OCI-LY7 (cell line): ENCODE results near the gene RNF207. TPM values are rescaled to one million over a fixed set of nuclear protein-coding genes. Genes with fewer than 3 reads are reported as not detected.

Source experiments
- BruUV-seq: library from RNA; stranded (reverse); fragments of 400-500 nt; replicated peaks from 2 replicates; lab custom pipeline; 2021; lab: Mats Ljungman, UMichigan
- CTCF ChIA-PET: fragments of 300-600 bp; sonication (Branson Sonifier 250); formaldehyde crosslinking; loops from one replicate; lab custom pipeline; 2022; ENCODE audit warnings: antibody characterized with exemption; ENCODE audit not compliant: unreplicated experiment; lab: Charles Lee
- POLR2A ChIA-PET: fragments of 300-600 bp; sonication (Branson Sonifier 250); formaldehyde crosslinking; loops from one replicate; lab custom pipeline; 2022; ENCODE audit warnings: antibody characterized with exemption; lab: Charles Lee
- DNase-seq: peaks from one replicate; pipeline ENCODE4 v3.0.0-alpha.2; 2015; ENCODE audit warnings: low spot score
- H2AFZ ChIP-seq: fragments of 200-600 bp; sonication (generic), shearing (Covaris generic); 2 replicates; pipeline ENCODE4 v1.6.1; 2014; ENCODE audit warnings: mild to moderate bottlenecking, antibody characterized with exemption, low read length, moderate library complexity
- H3K27ac ChIP-seq: fragments of 200-600 bp; sonication (generic); 2 replicates; pipeline ENCODE4 v1.5.1; 2014; ENCODE audit warnings: mixed run types, low read depth, mild to moderate bottlenecking, moderate library complexity, low read length, inconsistent platforms; ENCODE audit not compliant: poor library complexity, severe bottlenecking
- H3K36me3 ChIP-seq: fragments of 200-600 bp; sonication (generic); 2 replicates; pipeline ENCODE4 v1.6.1; 2014; ENCODE audit warnings: mild to moderate bottlenecking, antibody characterized with exemption, low read length, moderate library complexity, mixed read lengths; ENCODE audit not compliant: insufficient read depth
- H3K4me1 ChIP-seq: fragments of 200-600 bp; sonication (generic); 2 replicates; pipeline ENCODE4 v1.5.1; 2014; ENCODE audit warnings: mild to moderate bottlenecking, low read length; ENCODE audit not compliant: insufficient read depth, poor library complexity, severe bottlenecking
- H3K4me2 ChIP-seq: fragments of 200-600 bp; sonication (generic); 2 replicates; pipeline ENCODE4 v1.6.1; 2014; ENCODE audit warnings: mild to moderate bottlenecking, low read length
- H3K4me3 ChIP-seq: fragments of 200-600 bp; sonication (generic); 2 replicates; pipeline ENCODE4 v1.5.1; 2014; ENCODE audit warnings: mild to moderate bottlenecking, low read depth, low read length; ENCODE audit not compliant: poor library complexity, severe bottlenecking
- H3K79me2 ChIP-seq: fragments of 200-600 bp; sonication (generic); 2 replicates; pipeline ENCODE4 v1.6.1; 2016; ENCODE audit warnings: low read depth, mild to moderate bottlenecking, low read length, moderate library complexity, mixed read lengths; ENCODE audit not compliant: insufficient read depth
- H3K9me2 ChIP-seq: fragments of 200-600 bp; sonication (generic); 2 replicates; pipeline ENCODE4 v1.6.1; 2016; ENCODE audit warnings: mild to moderate bottlenecking, low read length, mixed read lengths; ENCODE audit not compliant: insufficient read depth
- H3K9me3 ChIP-seq: fragments of 200-600 bp; sonication (generic); 2 replicates; pipeline ENCODE4 v1.6.1; 2014; ENCODE audit warnings: mild to moderate bottlenecking, mixed run types, low read length, mixed read lengths
- H4K20me1 ChIP-seq: fragments of 200-600 bp; sonication (generic); 2 replicates; pipeline ENCODE4 v1.6.1; 2014; ENCODE audit warnings: mild to moderate bottlenecking, antibody characterized with exemption, low read length, moderate library complexity, mixed read lengths; ENCODE audit not compliant: insufficient read depth
- EZH2phosphoT487 ChIP-seq: fragments of 200-600 bp; sonication (generic); IDR thresholded peaks from 2 replicates; pipeline ENCODE4 v1.6.1; 2018; ENCODE audit warnings: low read depth, borderline replicate concordance, mild to moderate bottlenecking, mixed run types, antibody characterized with exemption, low read length, moderate library complexity, mixed read lengths
- intact Hi-C: fragments of 100-400 bp; cut with micrococcal nuclease; formaldehyde crosslinking; loops from one replicate; pipeline ENCODE4 v1.10.0; 2022; ENCODE audit not compliant: unreplicated experiment
- total RNA-seq, 2 experiments: library from RNA; depleted of rRNA in 1 of 2; stranded (reverse); fragments of >200 nt in 1 of 2; shearing (Covaris generic) in 1 of 2; gene quantifications; 2 replicates each; pipeline ENCODE4 v1.2.3, GENCODE V29; 2014 to 2022
- TF ChIP-seq, protein P1 (sequence below): fragments of 200-600 bp; sonication (generic); conservative IDR thresholded peaks from 2 replicates; pipeline ENCODE4 v1.5.1; 2014; ENCODE audit warnings: mild to moderate bottlenecking, antibody characterized with exemption, low read length, moderate library complexity, mixed read lengths

The RNF207 gene
- total RNA-seq, 2 experiments from 2014 or later: not detected

DNA sequence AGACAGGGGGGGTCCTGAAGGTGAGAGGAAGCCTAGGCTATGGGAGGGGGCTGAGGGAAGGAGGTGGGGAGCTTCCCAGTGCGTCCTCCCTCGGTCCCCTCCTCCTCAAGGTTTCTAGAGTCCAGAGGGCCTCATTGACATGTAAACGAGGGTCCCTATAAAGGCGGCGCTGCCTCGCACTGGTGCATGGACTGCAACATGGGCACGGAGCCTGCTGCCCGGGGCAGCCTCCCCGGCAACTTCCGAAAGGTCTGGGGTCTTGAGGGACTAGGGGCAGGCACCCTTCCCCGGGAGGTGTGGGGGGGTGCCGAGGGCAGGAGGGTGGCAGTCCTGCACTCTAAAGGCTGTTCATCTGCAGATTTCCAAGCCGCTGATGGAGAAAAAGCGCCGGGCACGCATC lies 38.1 kb downstream of the RNF207 start, which contains the start of gene HES3:
HES3 (plus strand) TSS at position 187 of the 400 bp plus-strand sequence; CDS start at position 374, 187 bp downstream.
- intact Hi-C loops: loop anchor here (10.0 kb wide), 2 partner anchors 139 to 191 kb away; no protein-coding TSS in a partner anchor
- Histone ChIP-seq H3K4me3 (no peak within 1 kb of the TSS), H4K20me1 (no peaks in the 10 kb centered on the region), H3K4me1 (no peaks in the 10 kb centered on the region), H3K36me3 (no peaks in the 10 kb centered on the region), H3K9me3 (no peaks in the 10 kb centered on the region), H3K27ac (no peak within 1 kb of the TSS), H2AFZ (no peak within 1 kb of the TSS), H3K4me2 (no peak within 1 kb of the TSS), H3K79me2 (no peaks in the 10 kb centered on the region), H3K9me2 (no peaks in the 10 kb centered on the region)
- no peak for TF ChIP-seq EZH2phosphoT487
- TF ChIP-seq, protein P1, sequence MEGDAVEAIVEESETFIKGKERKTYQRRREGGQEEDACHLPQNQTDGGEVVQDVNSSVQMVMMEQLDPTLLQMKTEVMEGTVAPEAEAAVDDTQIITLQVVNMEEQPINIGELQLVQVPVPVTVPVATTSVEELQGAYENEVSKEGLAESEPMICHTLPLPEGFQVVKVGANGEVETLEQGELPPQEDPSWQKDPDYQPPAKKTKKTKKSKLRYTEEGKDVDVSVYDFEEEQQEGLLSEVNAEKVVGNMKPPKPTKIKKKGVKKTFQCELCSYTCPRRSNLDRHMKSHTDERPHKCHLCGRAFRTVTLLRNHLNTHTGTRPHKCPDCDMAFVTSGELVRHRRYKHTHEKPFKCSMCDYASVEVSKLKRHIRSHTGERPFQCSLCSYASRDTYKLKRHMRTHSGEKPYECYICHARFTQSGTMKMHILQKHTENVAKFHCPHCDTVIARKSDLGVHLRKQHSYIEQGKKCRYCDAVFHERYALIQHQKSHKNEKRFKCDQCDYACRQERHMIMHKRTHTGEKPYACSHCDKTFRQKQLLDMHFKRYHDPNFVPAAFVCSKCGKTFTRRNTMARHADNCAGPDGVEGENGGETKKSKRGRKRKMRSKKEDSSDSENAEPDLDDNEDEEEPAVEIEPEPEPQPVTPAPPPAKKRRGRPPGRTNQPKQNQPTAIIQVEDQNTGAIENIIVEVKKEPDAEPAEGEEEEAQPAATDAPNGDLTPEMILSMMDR: no peak
- no peak for DNase-seq
- ChIA-PET CTCF (no interaction called here), POLR2A (interaction anchor here (0.7 kb wide), 1 partner anchor 130 kb away, joined by 4 read pairs; no protein-coding TSS in a partner anchor)
- BruUV-seq: no TSS peak

DNA sequence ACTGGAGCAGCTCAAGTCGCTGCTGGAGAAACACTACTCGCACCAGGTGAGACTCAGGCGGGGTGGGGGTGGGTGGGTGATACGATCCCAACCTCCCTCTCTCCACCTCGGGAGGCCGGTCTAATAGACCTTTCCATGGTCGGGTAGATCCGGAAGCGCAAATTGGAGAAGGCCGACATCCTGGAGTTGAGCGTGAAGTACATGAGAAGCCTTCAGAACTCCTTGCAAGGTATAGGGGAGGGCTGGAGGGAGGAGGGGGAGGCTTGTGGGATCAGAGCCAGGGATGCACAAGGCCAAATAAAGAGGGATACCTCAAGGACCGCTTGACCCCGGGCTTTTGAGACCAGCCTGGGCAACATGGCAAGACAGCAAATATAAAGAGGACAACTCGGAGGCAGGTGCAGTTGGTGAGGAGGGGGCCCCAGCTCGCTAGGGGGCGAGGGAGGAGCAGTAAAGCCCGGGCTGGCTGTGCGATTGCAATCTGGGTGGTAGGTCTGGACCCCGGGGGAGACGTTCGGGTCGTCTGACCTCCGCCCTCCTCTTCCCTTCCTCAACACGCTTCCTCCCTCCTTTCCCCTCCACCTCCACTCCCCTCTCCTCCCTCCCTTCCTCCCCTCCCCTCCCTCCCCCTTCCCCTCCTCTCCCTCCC lies 38.6 kb downstream of the RNF207 start:
- no peaks in the 10 kb centered on the region for H3K9me3 ChIP-seq
- no TSS peak for BruUV-seq
- H3K27ac ChIP-seq: no peak overlapping the region
- H3K4me1 ChIP-seq: no peaks in the 10 kb centered on the region
- no peak for DNase-seq
- intact Hi-C loops: loop anchor here (5.0 to 10.0 kb wide), 3 partner anchors 113 to 190 kb away; no protein-coding TSS in a partner anchor
- TF ChIP-seq, protein P1: no peak
- no peak for TF ChIP-seq EZH2phosphoT487
- no peaks in the 10 kb centered on the region for H4K20me1 ChIP-seq
- H3K9me2 ChIP-seq: no peaks in the 10 kb centered on the region
- H3K4me3 ChIP-seq: no peak overlapping the region
- ChIA-PET CTCF (interaction anchor here (0.6 kb wide), 1 partner anchor 195 kb away, joined by 3 read pairs; no protein-coding TSS in a partner anchor), POLR2A (interaction anchor here (0.7 kb wide), 1 partner anchor 130 kb away, joined by 4 read pairs; no protein-coding TSS in a partner anchor)
- no peak overlapping the region for H2AFZ ChIP-seq
- no peaks in the 10 kb centered on the region for H3K79me2 ChIP-seq
- H3K36me3 ChIP-seq: no peaks in the 10 kb centered on the region
- H3K4me2 ChIP-seq: no peak overlapping the region
